ENCODE data around the gene SLC25A53.

DNA sequence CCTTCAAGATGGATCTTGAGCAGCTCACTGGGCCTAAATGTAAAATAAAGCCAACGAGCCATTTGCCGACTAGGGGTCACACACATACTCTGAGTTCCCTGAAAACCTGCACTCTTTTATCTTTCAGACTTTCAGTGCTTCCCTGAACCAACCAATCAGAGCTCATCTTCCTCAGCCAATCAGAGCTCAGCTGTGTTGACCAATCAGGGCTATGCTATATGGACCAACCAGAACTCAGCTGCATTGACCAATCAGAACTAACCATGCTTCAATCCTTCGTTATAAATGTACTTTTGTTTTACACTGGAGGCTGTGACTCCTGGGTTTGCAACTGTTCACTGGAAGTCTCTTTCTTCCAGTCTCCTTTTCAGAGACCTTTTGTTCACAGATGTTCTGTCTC lies 19.3 kb downstream of the SLC25A53 start:
- TF ChIP-seq, protein P1, sequence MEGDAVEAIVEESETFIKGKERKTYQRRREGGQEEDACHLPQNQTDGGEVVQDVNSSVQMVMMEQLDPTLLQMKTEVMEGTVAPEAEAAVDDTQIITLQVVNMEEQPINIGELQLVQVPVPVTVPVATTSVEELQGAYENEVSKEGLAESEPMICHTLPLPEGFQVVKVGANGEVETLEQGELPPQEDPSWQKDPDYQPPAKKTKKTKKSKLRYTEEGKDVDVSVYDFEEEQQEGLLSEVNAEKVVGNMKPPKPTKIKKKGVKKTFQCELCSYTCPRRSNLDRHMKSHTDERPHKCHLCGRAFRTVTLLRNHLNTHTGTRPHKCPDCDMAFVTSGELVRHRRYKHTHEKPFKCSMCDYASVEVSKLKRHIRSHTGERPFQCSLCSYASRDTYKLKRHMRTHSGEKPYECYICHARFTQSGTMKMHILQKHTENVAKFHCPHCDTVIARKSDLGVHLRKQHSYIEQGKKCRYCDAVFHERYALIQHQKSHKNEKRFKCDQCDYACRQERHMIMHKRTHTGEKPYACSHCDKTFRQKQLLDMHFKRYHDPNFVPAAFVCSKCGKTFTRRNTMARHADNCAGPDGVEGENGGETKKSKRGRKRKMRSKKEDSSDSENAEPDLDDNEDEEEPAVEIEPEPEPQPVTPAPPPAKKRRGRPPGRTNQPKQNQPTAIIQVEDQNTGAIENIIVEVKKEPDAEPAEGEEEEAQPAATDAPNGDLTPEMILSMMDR (IDR thresholded peaks at IDR 0.05), result no peak
- TF ChIP-seq POLR2A (IDR thresholded peaks at IDR 0.05), result no peak
